Body of pancreas (tissue), 4 donors: ENCODE data around the gene HMX1.

Experiments used
- CTCF ChIP-seq, 7 experiments: fragments of 450-650 bp in 4 of 7; fragments of 200-600 bp in 3 of 7; sonication (generic) in 3 of 7; IDR thresholded peaks; one replicate each; pipeline ENCODE4 v1.5.1; 2016 to 2019; ENCODE audit warnings: antibody characterized with exemption in 7 of 7
- POLR2A ChIP-seq, 3 donors: fragments of 450-650 bp; IDR thresholded peaks; one replicate each; pipeline ENCODE4 v1.6.1; 2016; ENCODE audit warnings: antibody characterized with exemption in 3 of 3, mild to moderate bottlenecking in 2 of 3

GRCh38 chr4:8893227-8893623 lies 21.6 kb upstream of the HMX1 start:
- TF ChIP-seq CTCF (IDR thresholded peaks at IDR 0.05) (no peak), POLR2A (IDR thresholded peaks at IDR 0.05) (no peak)
